Limb (tissue), 2 donors: Measurements from ENCODE around the gene NEDD4L.
"Not testable (repeated sequence)": the region's sequence is repeated elsewhere in the genome, so short reads cannot be mapped to it uniquely, and the experiment has no call there.

ENCODE experiments used
- DNase-seq, 2 donors: peaks; one replicate each; pipeline ENCODE4 v3.0.0-alpha.2; 2016; ENCODE audit errors: extremely low spot score in 2 of 2

Gene NEDD4L

DNA sequence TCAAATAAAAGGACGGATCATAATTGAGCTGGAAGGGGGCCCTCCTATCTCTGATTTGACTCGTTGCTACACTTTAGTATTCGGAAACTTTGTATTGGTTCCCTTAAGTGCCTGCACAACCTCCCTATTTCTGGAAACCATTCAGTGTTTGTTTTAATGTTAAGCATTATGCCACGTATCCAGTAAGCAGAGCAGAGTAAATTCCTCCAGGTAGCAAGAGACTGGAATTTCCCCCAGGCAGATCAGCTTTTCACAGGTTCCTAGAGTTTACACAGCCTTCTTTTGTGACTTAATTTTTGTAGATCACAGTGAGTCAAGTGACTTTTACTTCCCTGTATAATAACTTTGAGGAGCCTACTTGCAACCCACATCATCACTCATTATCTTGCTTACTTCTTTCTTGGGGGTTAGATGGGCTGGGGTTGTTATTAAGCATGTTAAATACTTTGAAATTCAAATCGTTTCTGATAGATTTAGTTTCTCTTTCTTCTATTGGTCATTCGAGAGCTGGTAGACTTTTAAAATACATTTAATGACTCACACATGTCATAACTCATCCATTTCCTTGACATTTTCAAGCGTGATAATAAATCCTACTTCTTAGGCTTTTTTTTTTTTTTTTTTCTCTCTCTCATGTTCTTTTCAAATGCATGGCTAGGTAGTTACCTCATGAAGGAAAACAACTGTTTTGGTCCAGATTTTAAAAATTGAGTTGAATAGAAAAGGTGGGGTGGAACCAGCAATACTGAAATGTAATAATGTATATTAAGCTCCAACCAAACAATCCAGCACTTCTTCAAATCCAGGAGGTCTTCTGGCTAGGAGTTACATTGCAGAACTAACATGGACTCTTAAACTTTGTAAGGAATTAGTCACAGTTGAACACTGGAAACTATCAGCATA is 219.3 kb downstream of the NEDD4L start:
- no peak for DNase-seq

DNA sequence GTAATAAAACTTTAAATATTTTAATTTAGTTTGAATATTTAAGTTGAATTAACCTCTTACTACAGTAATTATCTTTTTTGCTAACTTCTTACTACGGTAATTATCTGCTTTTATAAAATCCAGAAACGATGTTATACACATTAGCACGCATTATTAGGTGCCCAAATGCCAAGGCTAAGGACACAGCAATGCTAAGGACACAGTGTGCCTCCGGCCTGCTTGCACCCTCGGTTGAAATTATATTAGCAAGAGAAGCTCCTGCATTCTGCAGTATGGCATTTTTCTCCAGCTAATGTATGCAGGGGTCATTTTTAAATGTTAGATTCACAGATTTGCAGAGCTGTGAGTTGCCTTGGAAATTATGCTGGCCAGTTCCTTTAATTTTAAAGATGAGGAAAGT is 220.0 kb downstream of the NEDD4L start:
- no peak for DNase-seq

- no peak for DNase-seq
These were observed 220.8 kb downstream of the NEDD4L start for GRCh38 chr18:58264840-58265239.

DNA sequence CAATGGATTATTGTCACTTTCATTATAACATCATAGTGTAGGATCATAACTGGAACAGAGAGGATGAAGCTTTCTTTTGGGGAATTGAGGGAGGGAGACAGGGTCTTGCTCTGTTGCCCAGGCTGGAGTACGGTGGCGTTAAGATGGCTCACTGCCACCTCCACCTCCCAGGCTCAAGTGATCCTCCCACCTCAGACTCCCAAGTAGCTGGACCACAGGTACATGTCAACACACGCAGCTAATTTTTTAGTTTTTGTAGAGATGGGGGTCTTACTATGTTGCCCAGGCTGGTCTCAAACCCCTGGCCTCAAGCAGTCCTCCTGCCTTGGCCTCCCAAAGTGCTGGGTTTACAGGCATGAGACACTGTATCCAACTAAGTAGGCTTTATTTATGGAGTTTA is 221.5 kb downstream of the NEDD4L start:
- DNase-seq = not testable (repeated sequence)

- no peak for DNase-seq
These were observed 222.3 kb downstream of the NEDD4L start for GRCh38 chr18:58266291-58266690.

- DNase-seq = no peak
These were observed 223.5 kb downstream of the NEDD4L start for GRCh38 chr18:58267493-58267892.

DNA sequence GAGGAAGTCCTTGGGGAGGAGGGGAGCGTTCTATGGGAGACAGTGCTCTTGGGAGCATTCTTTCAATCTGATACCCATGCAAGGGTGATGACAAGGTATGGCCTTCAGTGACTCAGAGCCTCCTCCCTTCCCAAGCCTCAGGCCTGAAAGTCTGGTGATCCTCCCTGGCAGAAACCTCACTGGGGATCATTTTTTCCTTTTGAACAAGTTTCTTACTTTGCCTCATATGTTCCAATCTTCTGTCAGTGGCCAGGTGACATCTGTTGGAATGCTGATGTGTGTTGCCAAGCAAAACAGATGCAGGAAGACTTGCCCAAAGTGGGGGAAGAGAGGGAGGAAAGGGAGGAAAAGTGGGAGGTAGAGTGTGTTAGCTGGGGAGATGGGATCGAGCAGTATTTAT is 224.8 kb downstream of the NEDD4L start:
- no peak for DNase-seq

DNA sequence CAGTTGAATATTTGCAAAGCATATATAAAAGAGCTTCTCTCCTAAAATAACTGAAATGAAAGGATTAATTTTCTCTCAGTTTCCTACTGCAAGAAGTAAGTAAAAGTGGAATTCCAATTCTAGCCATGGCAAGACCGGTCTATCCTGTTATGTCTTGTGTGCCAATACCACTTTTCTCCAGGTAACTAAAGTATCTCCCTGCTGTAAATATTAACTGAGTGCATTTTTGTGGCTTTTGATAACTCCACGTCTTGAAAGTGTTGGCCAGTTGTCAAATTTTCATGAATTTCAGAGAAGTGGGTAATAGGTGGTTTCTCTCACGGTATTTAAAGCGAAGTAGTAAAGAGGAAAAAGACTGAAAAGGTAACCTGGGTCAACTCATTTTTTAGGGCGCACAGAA is 225.9 kb downstream of the NEDD4L start:
- no peak for DNase-seq

DNA sequence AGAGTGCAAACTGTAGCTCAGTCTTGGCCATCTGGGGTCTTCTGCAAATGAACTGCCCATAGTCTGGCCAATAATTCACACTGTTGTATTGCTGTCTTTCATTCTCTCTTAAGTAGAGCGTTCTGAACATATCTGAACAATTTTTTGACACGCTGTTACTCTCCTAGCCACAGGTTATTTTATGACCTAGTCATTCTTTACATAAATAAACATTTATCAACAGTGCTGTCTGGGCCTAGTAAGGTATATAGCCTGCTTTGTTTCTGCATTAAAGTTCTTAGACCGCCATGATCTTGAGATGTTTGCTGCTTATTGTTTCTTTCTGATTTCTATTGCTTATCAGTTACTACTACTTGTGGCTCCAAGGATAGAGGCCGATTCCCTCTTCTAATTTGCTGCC is 226.4 kb downstream of the NEDD4L start:
- no peak for DNase-seq

DNA sequence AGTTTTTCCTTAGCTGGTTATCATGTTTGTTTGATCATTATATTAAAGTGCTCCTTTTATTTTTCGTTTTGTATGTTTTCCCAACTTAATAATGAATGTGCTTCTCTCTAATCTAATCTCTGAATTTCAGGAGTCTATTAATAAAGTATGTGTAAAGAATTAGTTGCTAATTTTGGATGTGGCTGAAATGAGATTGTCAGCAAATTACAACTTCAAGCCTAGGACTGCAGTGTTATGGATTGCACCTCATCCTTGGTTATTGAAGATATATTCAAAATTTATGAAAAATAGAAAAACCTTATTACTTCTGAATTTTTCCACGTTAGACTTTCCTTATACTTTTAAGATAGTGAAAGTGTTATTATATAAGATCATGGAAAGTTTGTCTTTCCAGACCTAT is 227.7 kb downstream of the NEDD4L start:
- DNase-seq = no peak

DNA sequence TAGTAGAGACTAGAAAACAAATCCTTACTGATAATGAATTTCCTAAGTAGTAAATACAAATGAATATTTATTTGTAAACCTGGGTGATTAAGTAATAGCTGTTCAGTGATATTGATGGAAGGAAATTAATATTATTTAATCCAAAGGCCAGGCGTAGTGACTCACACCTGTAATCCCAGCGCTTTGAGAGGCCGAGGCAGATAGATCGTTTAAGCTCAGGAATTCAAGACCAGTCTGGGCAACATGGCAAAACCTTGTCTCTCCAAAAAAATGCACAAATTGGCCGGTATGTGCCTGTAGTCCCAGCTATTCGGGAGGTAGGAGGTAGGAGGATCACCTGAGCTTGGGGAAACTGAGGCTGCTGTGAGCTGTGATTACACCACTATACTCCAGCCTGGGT is 228.2 kb downstream of the NEDD4L start:
- no peak for DNase-seq

- no peak for DNase-seq
These were observed 228.9 kb downstream of the NEDD4L start for GRCh38 chr18:58272779-58273435.

DNA sequence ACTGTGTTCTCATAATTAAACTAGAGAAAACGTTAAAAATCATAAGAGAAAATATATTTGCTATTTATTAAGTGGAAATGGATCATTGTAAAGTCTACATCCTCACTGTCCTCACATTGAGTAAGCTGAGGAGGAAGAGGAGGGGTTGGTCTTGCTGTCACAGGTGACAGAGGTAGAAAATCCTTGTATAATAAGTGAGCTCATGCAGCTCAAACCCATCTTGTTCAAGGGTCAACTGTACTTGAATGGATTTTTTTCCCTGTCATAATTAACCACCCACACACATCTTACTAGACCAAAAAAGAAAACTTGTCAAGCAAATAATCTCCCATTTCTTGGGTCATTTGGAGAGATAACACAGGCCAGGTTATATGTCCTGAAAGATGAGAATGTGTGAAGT is 231.2 kb downstream of the NEDD4L start:
- DNase-seq = no peak

DNA sequence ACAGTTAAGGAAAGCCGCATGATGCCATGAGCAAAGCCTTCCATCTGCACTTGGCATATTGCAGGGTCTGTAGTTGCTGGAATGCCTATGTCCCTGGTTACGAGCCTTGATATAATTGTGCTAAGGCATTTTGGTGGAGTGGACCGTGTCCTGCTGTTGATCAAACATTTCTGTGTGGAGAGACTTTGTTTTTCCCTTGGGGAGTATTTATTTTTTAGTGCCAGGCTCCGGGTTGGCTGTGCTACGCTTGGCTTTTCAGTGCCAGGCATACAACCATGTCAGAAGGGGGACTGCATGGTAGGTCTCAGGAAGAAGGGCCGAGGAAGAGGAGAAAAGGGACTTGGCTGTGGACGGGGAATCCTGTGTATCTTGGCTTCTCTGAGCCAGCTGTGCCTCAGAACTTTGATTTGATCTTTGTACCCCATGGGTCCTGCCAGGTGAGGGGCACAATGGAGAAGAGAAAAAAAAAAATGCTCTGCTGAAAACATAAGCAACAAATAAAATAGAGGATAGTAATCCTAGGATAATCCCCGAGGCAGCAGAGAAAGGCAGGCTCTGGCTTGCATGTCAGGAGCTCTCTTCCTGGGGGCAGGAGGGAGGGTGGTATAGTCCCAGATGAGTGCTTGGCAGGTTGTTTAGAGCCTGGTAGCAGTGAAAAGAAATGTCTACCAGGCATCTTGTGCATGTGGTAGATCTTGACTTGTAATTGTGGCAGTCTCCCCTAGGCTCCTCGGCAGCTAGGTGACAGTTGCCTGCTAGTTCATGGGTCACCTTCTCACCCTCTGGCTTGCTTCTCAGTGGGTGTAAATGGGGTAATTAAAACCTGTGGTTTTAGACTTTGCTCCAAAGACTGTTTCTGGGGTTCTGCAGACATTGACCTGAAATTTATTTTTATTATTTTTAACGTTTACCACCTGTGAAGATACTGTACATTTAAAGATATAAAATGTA is 233.0 kb downstream of the NEDD4L start:
- no peak for DNase-seq

DNA sequence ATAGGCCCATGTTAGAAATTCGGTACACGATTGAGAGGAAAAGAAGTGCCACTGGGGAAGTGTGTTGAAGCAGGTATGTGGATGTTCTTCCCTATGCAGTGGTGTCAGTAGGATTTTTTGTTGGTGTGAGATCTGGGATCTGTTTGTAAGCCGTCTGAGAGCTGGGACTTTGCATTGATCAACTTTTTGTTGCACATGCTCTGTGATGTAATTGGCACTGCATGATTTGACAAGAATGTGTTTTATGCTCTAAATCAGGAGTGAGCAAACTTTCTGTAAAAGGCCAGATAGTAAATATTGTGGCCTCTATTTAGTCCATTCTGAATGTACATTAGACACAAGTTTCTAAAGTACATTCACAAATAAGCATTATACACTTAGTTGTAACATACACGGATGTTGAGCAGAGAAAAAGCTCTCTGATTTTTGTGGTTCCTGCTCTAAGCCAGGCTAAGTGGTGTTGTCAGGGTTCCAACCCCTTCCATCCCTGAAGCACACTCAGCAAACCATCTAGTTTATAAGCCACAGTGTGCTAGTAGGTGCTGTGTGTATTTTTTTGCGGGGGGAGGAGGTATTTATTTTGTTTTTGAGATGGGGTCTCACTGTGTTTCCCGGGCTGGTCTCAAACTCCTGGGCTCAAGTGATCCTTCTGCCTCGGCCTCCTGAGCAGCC is 235.6 kb downstream of the NEDD4L start:
- DNase-seq = no peak

DNA sequence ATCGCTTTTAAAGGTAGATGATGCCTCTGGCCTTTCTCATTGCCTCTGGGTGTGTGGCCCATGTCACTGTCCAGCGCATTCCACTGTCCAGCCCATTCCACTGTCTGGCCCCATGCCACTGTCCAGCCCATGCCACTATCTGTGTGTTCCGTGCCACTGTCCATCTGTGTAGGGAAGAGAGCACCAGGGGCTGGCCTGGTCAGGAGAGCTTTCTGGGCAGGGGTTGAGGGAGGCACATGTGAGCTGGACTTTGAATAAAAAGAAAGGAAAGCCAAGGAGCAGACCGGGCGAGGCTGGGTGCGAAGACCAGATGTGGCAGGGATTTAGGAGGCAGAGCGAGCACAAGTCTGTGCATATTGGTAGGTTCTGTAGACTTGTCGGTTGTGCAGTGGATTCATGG is 236.2 kb downstream of the NEDD4L start:
- DNase-seq = no peak

DNA sequence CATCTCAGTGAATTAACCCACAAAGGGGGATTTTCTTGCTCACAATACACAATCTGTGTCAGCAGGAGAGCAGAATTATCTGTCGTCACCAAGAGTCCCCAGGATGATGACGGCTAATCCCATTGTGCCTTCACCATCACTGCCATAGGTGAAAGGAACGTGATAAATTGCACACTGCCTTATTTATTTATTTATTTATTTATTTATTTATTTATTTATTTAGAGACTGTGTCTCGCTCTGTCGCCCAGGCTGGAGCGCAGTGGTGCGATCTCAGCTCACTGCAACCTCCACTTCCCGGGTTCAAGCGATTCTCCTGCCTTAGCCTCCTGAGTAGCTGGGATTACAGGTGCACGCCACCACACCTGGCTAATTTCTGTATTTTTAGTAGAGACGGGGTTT is 238.8 kb downstream of the NEDD4L start:
- DNase-seq = not testable (repeated sequence)

DNA sequence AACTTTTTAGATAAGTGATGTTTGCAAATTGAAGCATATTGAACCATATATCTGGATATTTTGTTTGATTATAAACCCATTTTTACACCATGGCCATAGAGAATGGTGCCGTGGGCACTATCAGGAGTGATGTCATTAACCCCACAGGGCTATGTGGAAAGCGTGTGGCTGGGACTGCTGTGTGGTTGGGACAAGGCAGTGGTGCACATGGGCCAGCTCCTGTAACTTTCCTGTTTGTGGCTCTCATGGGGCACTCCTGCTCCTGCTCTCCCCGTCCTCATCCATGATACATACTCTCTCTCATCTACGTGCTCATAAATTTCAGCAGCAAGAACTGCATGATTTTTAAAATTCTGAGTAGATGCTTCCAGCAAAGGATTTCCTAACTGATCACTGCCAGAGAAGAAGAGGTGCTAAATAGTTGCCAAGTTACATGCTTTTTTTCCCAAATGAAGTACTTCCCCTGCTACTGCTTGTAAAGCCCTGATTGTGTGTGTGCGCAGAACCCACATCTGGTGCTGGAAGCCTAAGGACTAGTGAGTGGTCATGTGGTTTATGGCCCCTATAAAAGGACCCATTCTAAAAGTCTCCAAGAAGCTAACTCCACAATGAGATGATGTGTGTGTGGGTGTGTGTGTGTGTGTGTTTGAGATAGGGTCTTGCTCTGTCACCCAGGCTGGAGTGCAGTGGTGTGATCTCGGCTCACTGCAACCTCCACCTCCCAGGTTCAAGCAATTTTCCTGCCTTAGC is 240.8 kb downstream of the NEDD4L start:
- no peak for DNase-seq

GRCh38 chr18:58285449-58286130 is 241.6 kb downstream of the NEDD4L start:
- no peak for DNase-seq
